Smooth muscle cell of the brain vasculature (primary cell): Measurements from ENCODE around the gene NTPCR.
"Not testable (repeated sequence)": the region's sequence is repeated elsewhere in the genome, so short reads cannot be mapped to it uniquely, and the experiment has no call there.

Source experiments
- DNase-seq: peaks from one replicate; pipeline ENCODE4 v3.0.0-alpha.2; 2012; ENCODE audit warnings: low read depth, low spot score

Gene NTPCR

DNA sequence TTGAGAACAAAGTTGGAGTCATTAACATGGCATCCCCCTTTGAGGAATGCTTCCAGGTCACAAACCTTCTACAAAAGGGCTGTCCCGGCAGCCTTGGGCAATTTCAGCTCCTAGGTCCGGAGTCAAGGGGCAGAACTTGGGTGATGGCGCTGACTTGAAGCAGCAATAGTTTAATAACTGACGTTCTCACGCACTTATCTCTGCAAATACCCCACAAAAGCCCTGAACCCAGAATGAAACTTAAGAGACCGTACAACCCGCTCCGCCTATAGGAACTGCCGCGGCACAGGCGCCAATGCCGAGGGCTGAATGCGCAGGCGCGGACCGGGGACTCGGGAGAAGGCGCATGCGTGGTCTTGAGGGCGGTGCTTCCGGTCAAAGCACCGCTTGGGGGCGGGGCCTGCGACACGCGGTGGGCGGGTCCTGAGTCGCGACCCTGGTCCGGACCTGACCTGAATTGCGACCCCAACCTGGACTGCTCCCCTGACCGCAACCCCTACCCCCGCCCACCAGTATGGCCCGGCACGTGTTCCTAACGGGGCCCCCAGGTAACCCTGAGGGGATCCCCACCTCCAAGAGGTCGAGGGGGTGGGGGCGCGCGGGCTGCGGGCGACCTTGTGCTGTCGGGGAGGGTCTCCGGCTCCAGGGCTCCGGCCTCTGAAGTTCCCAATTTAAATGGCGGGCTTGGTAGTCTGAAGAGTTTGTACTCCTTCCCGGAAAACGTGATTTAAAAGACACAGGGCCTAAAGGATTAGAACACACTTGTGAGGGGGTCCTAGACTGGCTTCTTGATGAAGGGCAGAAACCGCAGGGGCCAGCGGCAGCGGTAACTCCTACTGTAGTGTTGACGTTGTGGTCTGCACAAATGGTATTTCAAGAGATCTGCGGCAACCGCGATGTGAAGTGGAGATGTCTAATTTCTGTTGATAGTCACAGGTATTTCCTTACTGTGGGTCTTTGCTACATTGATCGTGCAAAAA is at the start of gene NTPCR:
Gene NTPCR, plus strand, starts transcription at position 415 of the 980 bp plus-strand sequence. Its CDS starts 100 bp downstream, at position 515.
- DNase-seq = peak; percentile 79

DNA sequence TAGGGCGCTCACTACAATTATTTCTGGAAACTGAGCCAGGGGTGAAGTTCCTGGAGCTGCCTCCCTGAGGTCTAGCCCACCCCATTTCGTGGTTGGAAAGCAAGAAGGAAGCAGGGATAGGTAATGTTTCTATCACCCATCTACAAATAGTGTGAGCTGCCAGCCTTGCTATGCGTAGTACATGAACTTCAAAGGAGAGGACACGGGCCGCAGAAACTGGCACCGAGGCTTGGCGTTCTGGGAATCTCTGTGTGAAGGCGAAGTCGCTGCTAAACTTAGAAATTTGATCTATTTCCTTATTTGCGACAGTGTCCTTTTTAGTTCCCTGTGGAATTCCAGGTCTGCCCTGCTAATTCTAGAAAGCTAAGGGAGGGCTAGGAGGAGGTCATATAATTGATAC is 49.6 kb upstream of the NTPCR start:
- DNase-seq = no peak

DNA sequence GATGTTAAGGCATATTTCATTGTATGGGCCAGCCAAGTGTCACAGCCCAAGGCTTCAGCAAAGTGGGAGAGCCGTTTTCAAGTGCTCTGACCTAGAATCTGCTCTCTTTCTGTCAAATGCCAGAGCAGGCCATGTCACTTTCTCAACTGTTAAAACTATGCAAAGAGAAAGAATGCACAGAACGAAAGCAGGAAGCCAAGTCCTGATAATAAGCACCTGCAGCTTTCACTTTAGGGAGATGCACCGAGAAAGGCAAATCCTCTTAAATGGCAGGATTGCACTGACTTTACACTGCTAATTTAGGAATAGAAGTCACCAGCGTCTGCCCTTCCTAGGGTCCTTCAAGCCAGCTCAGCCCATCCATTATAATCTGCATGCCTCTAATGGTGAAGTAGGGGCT is 49.2 kb upstream of the NTPCR start:
- no peak for DNase-seq

DNA sequence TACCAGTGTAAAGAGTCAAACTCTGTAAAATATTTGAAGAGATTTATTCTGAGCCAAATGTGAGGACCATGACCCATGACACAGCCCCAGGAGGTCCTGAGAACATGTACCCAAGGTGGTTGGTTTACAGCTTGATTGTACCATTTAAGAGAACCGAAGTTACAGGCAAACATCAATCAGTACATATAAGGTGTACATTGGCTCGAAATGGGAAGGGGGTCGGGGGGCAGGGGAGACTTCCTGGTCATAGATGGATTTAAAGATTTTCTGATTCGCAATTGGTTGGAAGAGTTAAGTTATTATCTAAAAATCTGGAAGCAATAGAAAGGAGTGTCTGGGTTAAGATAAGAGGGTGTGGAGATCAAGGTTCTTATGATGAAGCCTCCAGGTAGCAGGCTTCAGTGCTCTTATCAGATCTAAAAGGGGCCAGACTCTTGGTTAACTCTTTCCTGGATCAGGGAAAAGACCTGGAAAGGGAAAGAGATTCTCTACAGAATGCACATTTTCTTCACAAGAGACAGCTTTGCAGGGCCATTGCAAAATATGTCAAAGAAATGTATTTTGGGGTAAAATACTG is 47.5 kb upstream of the NTPCR start:
- no peak for DNase-seq

DNA sequence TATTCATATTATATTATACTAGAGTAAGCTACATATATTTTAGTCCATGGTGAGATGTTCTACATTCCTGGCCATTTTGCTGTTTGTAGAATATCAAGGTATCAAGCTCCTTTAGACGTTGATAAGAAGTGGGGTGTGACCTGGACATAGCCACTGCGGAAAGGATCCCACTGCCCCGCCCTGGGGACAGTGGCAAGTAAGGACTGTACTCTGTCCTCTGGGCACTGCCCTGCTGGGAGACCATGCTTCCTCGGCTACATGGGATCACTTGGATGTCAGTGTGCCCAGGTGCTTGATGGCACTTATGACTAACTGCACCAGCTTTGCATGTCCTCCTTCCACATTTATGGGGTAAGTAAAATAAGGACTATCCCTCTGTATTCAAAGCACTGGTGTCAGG is 46.3 kb upstream of the NTPCR start:
- DNase-seq = no peak

DNA sequence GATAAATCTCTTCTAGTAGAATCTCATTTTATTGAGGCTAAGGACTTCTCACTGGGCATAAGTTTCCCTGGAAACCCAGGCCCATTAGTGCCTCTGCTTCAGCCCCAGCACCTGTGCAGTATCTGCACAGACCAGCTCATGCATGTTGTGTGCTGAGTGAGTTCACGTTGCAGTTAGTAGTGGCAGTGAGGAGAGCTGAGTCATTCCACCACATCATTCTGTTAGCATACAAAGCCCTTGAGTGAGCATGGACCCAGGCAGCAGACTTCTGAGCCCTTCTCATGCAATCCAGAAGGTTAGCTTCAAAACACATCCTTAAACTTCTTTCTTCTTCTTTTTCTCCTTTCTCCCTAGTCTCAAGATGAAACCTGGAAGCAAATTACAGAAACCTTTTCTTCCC is 45.8 kb upstream of the NTPCR start:
- DNase-seq = no peak

DNA sequence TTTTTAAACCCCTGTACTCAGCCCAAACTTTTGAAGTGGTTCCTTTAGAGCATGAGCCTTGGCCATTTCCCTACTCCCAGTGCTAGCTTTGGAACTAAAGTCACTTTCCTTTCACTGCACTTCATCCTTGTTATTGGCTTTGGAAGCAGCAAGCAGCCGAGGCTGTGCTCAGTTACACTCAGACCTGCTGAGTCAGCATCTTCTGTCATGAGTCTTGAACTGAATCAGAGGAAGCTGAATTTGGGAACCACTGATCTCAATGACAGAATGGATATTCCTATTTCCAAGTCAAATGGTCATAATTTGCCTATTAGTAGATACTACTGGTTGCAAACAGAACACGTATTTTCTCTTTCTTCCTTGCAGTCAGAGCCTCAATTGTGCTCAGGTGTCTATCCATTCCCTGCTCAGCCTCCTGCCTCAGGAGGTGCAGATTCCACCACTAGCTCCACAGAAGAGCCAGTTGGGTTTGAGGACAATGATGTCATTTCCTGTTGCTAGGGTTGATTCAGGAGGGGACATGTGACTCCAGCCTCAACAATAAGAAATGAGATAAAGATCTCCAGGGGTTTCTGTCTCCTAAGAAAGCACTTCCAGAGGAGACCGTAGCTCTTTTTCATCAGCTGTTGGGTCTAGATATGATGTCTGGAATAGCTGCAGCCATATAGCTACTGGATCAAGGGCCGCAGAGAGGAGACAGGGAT is 44.9 kb upstream of the NTPCR start:
- DNase-seq = no peak

- no peak for DNase-seq
These were observed 44.0 kb upstream of the NTPCR start for GRCh38 chr1:232906441-232906840.

DNA sequence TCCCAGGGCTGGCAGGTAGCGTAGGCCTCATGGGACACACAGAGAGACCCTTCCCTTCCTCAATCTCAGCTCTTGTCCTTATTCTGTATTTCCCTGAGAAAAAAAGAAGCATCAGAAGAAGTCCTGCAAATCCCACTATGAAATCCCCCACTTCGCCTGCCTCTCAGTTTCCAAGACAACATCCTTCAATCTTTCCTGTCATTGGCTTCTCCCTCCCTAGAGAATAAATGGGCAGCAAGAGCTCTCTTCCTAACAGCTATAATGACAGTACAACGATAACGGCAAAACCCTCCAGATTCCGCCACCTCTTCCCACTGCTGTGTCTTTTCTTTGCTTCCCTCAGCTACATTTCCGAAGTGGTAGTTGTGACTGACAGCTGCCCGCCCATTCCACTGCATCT is 41.6 kb upstream of the NTPCR start:
- DNase-seq = no peak

- no peak for DNase-seq
These were observed 40.7 kb upstream of the NTPCR start for GRCh38 chr1:232909752-232910151.

GRCh38 chr1:232911027-232911599 is 39.3 kb upstream of the NTPCR start:
- no peak for DNase-seq

GRCh38 chr1:232912845-232913580 is 37.4 kb upstream of the NTPCR start:
- DNase-seq = no peak

- not testable (repeated sequence) for DNase-seq
These were observed 36.1 kb upstream of the NTPCR start for GRCh38 chr1:232914271-232914670.

- DNase-seq = no peak
These were observed 35.2 kb upstream of the NTPCR start for GRCh38 chr1:232915212-232915611.

DNA sequence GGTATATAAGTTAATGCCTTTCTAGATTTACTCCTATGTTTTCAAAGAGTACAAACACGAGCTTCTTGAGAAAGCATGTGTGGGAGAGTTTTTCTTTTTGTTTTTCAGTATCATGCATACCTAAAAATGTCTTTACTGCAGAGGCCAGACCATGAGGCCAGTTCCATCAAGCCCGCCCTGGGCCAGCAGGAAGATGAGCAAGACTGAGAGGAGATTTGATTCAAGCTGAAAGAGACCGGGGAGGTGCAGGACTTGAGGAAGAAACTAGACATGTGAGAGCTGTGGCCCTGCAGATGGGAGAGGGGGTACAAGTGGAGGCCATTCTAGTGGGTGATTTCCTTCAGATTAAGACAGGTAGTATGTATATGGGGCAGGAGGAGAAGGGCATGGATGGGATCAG is 33.4 kb upstream of the NTPCR start:
- DNase-seq = no peak

DNA sequence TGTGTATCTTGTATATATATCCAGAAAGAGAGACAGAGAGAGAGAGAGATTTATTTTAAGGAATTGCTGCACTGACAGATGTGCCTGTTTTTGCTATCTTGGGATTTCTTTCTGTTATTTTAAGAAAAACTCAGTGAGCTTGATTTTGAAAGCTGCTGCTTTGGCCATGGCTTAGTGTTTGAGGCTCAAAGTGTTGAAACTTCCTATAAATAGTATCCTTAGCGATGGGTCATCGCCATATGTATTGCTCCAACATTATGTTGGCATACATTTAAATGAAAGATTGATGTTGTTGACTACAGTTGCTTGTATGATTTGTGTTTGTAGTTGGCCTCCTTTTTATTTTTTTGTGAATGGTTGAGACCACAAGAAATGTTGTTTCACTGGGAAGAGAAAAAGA is 29.0 kb upstream of the NTPCR start:
- no peak for DNase-seq

GRCh38 chr1:232922485-232922884 is 27.9 kb upstream of the NTPCR start:
- DNase-seq = no peak

GRCh38 chr1:232923739-232924386 is 26.5 kb upstream of the NTPCR start:
- DNase-seq = no peak

DNA sequence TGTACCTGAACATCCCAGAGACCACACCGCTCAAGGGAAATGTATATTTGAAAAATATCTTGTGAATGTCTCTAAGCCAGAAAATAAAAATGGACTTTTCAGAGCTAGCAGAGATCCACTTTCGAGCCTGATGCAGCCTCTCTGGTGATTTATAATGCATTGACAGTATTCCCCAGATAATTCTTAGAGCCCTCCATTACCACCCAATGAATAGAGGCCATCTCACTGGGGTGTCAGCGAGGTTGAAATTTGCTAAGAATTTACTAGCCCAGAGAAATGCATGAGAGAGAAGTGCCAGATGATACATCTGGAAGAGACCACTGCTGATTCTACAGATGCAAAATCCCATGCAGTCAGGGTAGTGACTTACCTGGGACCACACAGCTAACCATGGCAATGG is 25.5 kb upstream of the NTPCR start:
- DNase-seq = no peak

- DNase-seq = no peak
These were observed 24.8 kb upstream of the NTPCR start for GRCh38 chr1:232925421-232926220.
